DMS53 treated with DMSO at 0.1 percent for 48 hours (cell line): Measurements from ENCODE around the gene POLR1A.

Experiments
- DNase-seq: peaks from one replicate; lab custom pipeline; 2025; ENCODE audit not compliant: unreplicated experiment; lab: John Stamatoyannopoulos, UW

Gene POLR1A

DNA sequence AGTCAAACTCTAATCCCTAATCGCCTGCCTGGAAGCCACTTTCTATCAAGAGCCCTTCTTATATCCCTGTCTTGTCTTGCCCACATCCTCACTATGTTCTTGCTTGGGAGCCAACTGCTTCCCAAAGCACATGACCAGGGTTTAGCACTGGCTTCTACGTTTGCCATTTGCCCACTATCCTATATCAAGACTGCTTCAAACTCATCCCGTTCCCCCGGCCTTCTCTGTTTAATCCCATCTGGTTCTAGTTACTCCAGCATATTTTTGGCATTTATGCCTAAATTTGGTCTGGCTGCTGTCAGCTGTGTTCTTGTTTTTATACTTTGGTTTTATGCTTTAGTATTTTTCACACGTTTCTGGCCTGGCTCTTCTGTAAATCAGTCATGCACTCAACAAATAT is 40.2 kb downstream of the POLR1A start:
- no peak for DNase-seq

DNA sequence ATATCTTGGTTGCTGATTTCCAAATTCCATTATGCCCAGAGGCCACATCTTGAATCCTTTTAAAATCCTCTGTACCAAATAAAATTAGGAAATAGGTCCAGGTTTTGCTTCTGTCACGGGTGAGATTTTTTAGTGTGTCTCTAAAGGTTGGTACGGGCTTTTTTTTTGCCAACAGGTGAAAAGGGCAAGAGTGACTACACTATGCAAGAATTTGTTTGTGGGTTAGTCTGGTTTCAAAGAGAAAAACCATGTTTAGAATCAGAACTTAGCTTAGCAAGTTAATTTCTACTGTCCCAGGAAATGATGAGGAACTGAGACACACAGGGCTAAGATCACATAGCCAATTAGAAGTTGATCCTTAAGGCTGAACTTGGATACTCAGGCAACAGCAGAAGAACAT is 41.7 kb downstream of the POLR1A start:
- no peak for DNase-seq

- no peak for DNase-seq
Observed at GRCh38 chr2:86062043-86062442, 43.6 kb downstream of the POLR1A start.

GRCh38 chr2:86056590-86057331 is 48.9 kb downstream of the POLR1A start:
- DNase-seq: no peak

- no peak for DNase-seq
Observed at GRCh38 chr2:86055314-86055713, 50.4 kb downstream of the POLR1A start.

DNA sequence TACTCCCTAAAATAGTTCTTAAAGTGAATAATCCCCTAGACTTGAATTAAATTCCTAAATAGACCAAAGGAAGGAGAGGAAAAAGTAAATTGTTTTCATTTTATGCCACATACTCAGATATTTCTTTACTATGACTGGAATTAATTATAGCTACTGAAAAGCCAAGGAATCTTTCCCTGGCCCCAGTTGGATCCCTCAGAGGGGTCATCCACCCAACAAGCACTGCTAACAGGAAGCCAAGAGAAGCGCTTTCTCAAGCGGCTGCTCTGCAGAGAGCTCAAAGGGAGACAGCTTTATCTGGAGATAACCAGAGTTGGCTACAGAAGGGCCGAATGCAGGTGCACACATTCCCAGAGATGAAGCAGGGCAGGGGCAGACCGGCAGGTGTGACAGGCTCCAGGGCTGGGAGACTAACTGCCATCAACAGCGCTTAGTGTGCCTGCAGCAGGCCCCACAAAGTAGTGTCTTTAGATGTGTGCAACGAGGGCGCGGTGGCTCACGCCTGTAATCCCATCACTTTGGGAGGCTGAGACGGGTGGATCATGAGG is 51.1 kb downstream of the POLR1A start:
- no peak for DNase-seq

DNA sequence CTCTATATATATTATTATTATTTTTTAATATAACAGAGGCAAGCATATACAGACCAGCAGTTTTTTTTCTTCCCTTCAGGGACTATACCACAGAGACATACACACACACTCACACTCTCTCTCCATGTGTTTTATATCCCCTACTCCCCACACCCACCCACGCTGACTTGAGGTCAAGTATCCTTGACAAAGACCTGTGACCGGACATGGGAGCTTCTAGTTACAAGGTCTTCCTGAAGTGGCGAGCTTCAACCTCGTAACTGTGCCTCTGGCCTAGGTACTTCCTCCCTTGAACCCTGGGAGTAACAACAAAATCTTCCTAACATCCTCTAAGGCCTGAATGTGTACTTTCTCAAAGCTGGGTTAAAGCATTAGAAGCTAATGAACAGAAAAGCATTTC is 52.5 kb downstream of the POLR1A start:
- no peak for DNase-seq

DNA sequence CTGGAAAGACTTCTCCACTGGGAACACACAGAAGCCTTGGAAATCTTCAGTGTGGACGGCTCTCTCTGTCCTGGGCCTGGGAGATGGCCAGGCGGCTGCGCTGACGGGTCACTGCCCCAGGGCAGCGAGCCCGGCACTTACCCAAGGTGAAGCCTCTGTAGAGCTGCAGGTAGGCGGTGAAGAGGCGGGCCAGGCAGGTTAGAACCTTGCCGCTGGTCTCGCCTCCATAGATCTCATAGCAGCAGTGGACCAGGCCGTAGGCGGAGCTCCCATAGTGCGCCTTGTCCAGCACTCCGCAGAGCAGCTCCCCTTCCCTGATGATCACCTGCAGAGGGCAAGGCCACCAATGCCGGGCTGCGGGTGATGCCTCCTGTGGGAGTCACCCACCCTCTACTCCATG is 53.0 kb downstream of the POLR1A start:
- no peak for DNase-seq

- no peak for DNase-seq
Observed at GRCh38 chr2:86052265-86052664, 53.4 kb downstream of the POLR1A start.

GRCh38 chr2:86050301-86050700 is 55.4 kb downstream of the POLR1A start:
- DNase-seq: no peak

DNA sequence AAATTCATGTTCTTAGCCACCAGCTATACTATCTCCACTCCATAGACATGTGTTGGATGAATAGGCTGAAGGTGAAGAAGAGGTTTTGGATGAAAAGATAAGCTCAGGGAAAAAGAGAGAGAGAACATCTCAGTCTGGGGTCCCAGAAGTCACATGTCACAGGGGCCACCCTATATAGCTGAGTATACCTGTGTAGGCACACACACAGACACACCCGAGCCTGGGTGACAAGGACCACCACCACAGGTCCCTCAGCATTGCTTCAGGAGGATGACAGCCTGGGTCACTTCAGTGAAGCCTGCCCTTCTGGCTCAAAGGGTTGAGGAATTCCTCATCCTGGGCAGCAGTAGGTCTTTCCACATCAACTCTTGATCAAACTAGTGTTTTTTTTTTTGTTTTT is 56.2 kb downstream of the POLR1A start:
- no peak for DNase-seq

GRCh38 chr2:86048888-86049287 is 56.8 kb downstream of the POLR1A start:
- no peak for DNase-seq

DNA sequence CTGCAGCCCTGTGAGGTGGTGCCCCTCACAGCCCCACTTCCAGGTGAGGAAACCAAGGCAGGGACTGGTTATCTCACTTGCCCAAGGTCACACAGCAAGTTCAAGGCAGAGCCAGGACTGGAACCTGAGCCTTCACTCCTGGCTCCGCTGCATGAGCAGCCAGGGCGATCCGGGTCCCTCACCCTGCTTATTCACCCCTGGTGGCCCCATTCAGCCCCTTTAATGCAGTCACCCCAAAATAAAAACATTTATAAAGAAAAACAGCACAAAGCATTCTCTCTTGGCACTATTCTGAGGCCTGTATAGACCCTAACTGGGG is 57.3 kb downstream of the POLR1A start:
- no peak for DNase-seq

GRCh38 chr2:86047575-86048382 is 57.9 kb downstream of the POLR1A start:
- no peak for DNase-seq

DNA sequence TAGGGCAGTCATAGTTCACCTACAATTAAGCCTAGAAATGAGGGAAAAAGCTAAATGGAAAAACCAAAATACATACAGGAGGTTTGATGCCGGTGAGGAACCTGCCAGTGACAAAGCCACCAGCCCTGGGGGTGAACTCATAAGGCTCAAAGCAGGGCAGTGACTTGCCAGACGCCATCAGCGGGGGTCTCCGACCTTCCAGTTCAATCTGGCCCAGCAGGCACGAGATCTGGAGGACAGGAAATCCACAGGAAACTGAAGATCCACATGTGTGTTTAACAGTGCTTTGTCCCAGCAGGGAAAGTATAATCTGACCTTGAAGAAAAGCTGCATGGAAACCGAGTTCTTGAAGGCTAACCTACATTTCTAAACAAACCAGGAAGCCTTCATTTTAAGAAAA is 60.1 kb downstream of the POLR1A start:
- DNase-seq: no peak

DNA sequence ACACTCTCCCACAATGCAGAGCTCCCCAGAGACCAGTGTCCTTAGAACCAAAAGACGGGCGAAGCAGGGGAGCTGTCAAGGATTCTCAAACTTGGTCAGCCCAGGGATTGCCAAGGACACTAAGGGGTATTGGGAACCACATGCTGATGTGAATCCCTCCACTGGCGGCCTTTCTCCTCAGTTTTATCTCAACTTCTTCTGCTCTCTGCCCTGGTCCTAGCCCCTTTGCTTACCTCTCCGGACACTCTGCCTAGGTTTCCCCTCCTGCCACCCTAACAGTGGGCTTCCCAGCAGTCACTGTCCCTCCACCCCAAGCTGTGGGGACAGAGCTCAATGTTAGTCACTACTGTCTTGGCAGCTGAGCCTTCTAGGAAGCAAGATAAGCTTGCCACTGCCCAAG is 61.1 kb downstream of the POLR1A start:
- no peak for DNase-seq

DNA sequence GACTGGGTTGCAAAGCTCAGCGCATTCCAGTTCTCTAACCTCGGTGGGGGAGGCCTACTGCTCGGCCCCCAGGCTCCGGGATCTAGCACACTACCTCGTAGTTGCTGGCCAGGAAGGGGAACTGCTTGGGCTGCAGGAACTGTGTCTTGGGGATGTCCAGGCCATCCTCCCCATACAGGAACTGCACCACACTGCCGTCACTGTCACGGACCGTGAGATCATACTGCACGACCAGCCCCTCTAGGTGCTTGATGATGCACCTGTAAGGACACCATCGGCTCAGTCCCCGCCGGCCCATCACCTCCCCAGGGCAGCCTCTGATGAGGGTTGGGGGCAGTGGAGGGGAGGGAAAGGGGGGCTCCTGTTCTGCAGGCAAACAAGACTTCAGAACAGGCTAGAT is 61.6 kb downstream of the POLR1A start:
- DNase-seq: no peak

DNA sequence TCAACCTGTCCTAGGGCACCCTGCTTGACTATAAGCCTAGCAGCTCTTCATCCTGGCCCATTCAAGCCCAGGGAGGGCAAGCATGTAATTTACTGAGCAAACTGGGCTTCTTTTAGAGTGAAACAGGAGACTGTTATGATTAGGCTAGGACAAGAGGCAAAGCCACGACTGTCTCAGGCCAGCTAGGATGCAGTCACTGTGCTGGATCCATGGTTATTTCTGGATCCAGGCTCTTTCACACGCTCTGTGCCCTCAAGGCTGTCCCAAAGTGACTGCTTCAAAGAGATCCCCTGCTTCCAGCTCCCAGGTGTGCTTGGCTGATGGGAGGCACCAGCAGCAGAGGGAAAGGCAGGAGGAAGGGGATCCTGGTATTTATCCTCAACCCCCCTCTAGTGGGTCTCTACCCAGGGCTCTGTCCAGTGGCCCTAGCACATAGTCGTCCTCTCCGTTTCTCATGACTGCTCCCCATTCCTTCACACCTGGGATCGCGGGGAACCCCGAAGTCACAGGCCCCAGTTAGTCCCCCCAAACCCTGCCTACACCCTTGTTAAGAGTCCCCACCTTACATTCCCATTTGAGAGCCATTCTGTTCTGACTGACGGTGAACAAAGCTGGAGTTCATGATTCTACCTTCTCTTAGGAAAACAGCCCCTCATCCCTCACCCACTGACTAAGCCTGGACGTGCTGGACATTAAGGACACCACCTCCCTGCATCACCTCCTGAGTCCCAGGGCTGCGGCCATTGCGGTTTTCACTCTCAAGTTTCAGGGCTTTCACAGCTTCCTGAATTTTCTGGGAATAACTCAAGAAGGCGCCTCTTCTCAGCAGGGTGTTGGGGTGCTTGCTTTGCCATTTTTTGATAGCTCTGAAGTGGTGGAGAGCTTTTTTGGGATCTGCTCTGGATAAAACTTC is 63.2 kb downstream of the POLR1A start:
- no peak for DNase-seq

DNA sequence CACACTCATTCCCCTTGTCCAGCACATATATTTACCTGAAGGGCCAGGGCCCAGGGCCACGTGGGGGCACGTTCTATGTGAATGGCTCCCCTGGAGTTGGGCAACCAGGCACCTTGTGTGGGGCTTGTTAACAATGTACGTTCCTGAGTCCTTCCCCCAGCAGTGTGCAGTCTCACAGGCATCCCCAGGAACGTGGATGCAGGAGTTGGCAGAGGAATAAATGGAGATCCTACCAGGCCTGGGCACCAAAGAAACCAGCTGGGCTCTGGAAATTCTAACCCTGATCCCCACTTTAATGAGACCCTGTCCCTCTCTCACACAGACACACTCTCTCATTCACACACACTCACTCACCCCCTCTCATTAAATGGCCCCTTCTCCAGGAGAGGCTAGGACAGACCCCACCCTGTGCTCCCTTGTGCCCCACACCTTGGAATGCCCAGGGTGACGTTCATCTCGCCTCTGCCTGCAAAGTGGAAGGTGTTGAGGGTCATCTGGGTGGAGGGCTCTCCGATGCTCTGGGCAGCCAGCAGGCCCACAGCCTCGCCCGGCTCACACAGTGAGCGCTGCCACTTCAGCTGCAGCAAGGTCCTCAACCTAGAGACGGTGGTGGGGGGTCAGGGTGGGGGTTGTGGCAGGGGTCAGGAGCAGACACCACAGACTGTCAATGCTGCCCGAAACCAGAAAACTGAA is 65.6 kb downstream of the POLR1A start:
- DNase-seq: no peak

- DNase-seq: no peak
Observed at GRCh38 chr2:86039178-86039962, 66.3 kb downstream of the POLR1A start.
